ACC112 (cell line): ENCODE data around the gene OR51G2.

Experiments used
- H2AFZ ChIP-seq: fragments of 200-600 bp; sonication (generic); one replicate; pipeline ENCODE4 v1.6.0; 2017; ENCODE audit warnings: antibody characterized with exemption, low read length; ENCODE audit not compliant: unreplicated experiment
- H3K27ac ChIP-seq: fragments of 200-600 bp; sonication (generic); 2 replicates; pipeline ENCODE4 v1.5.1; 2014; ENCODE audit warnings: low read depth, mild to moderate bottlenecking, antibody characterized with exemption, low read length, moderate library complexity
- H3K27me3 ChIP-seq: fragments of 200-600 bp; sonication (generic); 2 replicates; pipeline ENCODE4 v1.6.1; 2014; ENCODE audit warnings: mild to moderate bottlenecking, antibody characterized with exemption, low read length, moderate library complexity, mixed read lengths; ENCODE audit not compliant: insufficient read depth
- H3K36me3 ChIP-seq: fragments of 200-600 bp; sonication (generic); 2 replicates; pipeline ENCODE4 v1.6.1; 2016; ENCODE audit warnings: mild to moderate bottlenecking, antibody characterized with exemption, low read length, moderate library complexity, mixed read lengths; ENCODE audit not compliant: insufficient read depth
- H3K4me1 ChIP-seq: fragments of 200-600 bp; sonication (generic); one replicate; pipeline ENCODE4 v1.6.1; 2016; ENCODE audit warnings: low read length, mixed read lengths; ENCODE audit not compliant: insufficient read depth, unreplicated experiment, control insufficient read depth
- H3K4me3 ChIP-seq: fragments of 200-600 bp; sonication (generic); 2 replicates; pipeline ENCODE4 v1.5.1; 2014; ENCODE audit warnings: mild to moderate bottlenecking, low read depth, low read length
- H3K79me2 ChIP-seq: fragments of 200-600 bp; sonication (generic); one replicate; pipeline ENCODE4 v1.6.0; 2016; ENCODE audit warnings: low read length; ENCODE audit not compliant: control insufficient read depth, unreplicated experiment, insufficient read depth

OR51G2 gene

GRCh38 chr11:4921796-4922195 is 2.6 kb upstream of the OR51G2 start:
- Histone ChIP-seq H3K27ac (no peak overlapping the region), H3K27me3 (no peaks in the 10 kb centered on the region), H3K4me1 (no peaks in the 10 kb centered on the region), H3K36me3 (no peaks in the 10 kb centered on the region), H2AFZ (no peak overlapping the region), H3K4me3 (no peak overlapping the region), H3K79me2 (no peaks in the 10 kb centered on the region)

- Histone ChIP-seq H3K27me3 (no peaks in the 10 kb centered on the region), H2AFZ (no peak overlapping the region), H3K36me3 (no peaks in the 10 kb centered on the region), H3K27ac (no peak overlapping the region), H3K4me1 (no peaks in the 10 kb centered on the region), H3K79me2 (no peaks in the 10 kb centered on the region), H3K4me3 (no peak overlapping the region)
These were observed 2.6 kb downstream of the OR51G2 start for GRCh38 chr11:4916581-4916980.

- Histone ChIP-seq H3K27me3 (no peaks in the 10 kb centered on the region), H3K36me3 (no peaks in the 10 kb centered on the region), H3K4me3 (no peak within 1 kb of the TSS), H3K79me2 (no peaks in the 10 kb centered on the region), H2AFZ (no peak within 1 kb of the TSS), H3K27ac (no peak within 1 kb of the TSS), H3K4me1 (no peaks in the 10 kb centered on the region)
These were observed 15.7 kb downstream of the OR51G2 start, which contains the start of gene OR51A7 for GRCh38 chr11:4903484-4903883. TSS of gene OR51A7 (plus strand) at chr11:4903783. CDS start at chr11:4907370, 3,587 bp downstream.

DNA sequence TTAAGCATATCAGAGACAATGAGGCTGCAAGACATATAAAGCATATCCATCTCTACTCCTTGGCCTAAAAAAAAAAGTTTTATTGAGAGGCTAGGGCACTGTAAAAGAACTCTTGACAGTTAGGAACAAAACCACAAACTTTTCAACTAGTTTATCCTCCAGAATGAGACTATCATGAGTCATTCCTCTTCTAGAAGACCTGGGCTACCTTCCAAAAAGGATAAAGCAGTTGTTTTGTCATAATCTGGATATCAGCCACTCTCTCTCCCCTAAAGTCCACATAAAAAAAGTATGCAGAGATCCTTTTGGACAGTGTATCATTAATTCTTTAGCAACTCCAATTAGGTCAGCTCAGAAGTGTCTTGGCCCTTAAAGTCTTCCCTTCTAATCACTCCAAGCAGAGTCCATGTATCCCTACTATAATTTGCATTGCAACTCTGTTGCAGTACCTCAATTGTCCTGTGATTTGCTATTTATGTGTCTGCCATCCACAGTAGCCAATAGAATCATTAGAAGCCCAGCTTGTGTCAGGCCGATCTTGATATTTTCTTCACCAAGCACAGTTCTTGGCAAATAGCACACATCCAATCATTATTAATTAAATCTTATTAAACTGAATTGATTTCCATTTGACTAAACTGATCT is 27.0 kb downstream of the OR51G2 start:
- Histone ChIP-seq H3K27ac (no peak overlapping the region), H3K79me2 (no peaks in the 10 kb centered on the region), H2AFZ (no peak overlapping the region), H3K36me3 (no peaks in the 10 kb centered on the region), H3K4me1 (no peaks in the 10 kb centered on the region), H3K27me3 (no peaks in the 10 kb centered on the region), H3K4me3 (no peak overlapping the region)

DNA sequence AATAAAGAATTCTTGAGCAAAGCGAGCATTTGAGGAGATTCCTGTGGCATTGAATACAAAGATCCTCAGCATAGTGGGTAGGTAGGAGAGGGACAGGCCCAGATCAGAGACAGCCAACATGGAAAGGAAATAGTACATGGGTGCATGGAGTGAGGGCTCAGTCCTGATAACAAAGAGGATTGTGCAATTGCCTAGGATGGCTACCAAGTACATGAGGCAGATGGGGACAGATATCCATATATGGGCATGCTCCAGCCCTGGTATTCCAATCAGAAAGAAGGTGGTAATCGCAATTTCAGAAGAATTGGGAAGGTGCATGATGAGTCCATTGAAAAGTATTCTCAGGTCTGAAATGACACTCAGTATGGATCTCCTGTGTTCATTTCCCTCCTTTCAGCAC is 28.9 kb downstream of the OR51G2 start:
- Histone ChIP-seq H3K4me3 (no peak overlapping the region), H3K79me2 (no peaks in the 10 kb centered on the region), H3K36me3 (no peaks in the 10 kb centered on the region), H2AFZ (no peak overlapping the region), H3K27me3 (no peaks in the 10 kb centered on the region), H3K27ac (no peak overlapping the region), H3K4me1 (no peaks in the 10 kb centered on the region)

GRCh38 chr11:4887591-4887990 is 31.6 kb downstream of the OR51G2 start:
- no peaks in the 10 kb centered on the region for H3K79me2 ChIP-seq
- no peak overlapping the region for H3K27ac ChIP-seq
- no peak overlapping the region for H3K4me3 ChIP-seq
- H3K4me1 ChIP-seq, result no peaks in the 10 kb centered on the region
- no peak overlapping the region for H2AFZ ChIP-seq
- H3K27me3 ChIP-seq, result no peaks in the 10 kb centered on the region
- H3K36me3 ChIP-seq, result no peaks in the 10 kb centered on the region

GRCh38 chr11:4886186-4886585 is 33.0 kb downstream of the OR51G2 start:
- H2AFZ ChIP-seq, result no peak overlapping the region
- H3K4me3 ChIP-seq, result no peak overlapping the region
- H3K36me3 ChIP-seq, result no peaks in the 10 kb centered on the region
- H3K4me1 ChIP-seq, result no peaks in the 10 kb centered on the region
- H3K27me3 ChIP-seq, result no peaks in the 10 kb centered on the region
- H3K79me2 ChIP-seq, result no peaks in the 10 kb centered on the region
- H3K27ac ChIP-seq, result no peak overlapping the region

- H3K4me1 ChIP-seq, result no peaks in the 10 kb centered on the region
- H2AFZ ChIP-seq, result no peak overlapping the region
- H3K4me3 ChIP-seq, result no peak overlapping the region
- H3K27me3 ChIP-seq, result no peaks in the 10 kb centered on the region
- H3K79me2 ChIP-seq, result no peaks in the 10 kb centered on the region
- no peak overlapping the region for H3K27ac ChIP-seq
- H3K36me3 ChIP-seq, result no peaks in the 10 kb centered on the region
These were observed 34.8 kb downstream of the OR51G2 start for GRCh38 chr11:4884361-4884760.

GRCh38 chr11:4882543-4882942 is 36.6 kb downstream of the OR51G2 start:
- no peaks in the 10 kb centered on the region for H3K4me1 ChIP-seq
- H3K27ac ChIP-seq, result no peak overlapping the region
- no peaks in the 10 kb centered on the region for H3K36me3 ChIP-seq
- H2AFZ ChIP-seq, result no peak overlapping the region
- H3K79me2 ChIP-seq, result no peaks in the 10 kb centered on the region
- H3K27me3 ChIP-seq, result no peaks in the 10 kb centered on the region
- H3K4me3 ChIP-seq, result no peak overlapping the region

DNA sequence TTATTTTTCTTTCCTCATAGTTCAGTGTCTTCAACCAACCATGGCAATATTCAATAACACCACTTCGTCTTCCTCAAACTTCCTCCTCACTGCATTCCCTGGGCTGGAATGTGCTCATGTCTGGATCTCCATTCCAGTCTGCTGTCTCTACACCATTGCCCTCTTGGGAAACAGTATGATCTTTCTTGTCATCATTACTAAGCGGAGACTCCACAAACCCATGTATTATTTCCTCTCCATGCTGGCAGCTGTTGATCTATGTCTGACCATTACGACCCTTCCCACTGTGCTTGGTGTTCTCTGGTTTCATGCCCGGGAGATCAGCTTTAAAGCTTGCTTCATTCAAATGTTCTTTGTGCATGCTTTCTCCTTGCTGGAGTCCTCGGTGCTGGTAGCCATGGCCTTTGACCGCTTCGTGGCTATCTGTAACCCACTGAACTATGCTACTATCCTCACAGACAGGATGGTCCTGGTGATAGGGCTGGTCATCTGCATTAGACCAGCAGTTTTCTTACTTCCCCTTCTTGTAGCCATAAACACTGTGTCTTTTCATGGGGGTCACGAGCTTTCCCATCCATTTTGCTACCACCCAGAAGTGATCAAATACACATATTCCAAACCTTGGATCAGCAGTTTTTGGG is 37.2 kb downstream of the OR51G2 start, which contains the start of gene OR51T1:
OR51T1 (plus strand) TSS at position 41 of the 641 bp plus-strand sequence; CDS start at position 41, 0 bp downstream.
- Histone ChIP-seq H3K27me3 (no peaks in the 10 kb centered on the region), H3K27ac (no peak within 1 kb of the TSS), H2AFZ (no peak within 1 kb of the TSS), H3K36me3 (no peaks in the 10 kb centered on the region), H3K79me2 (no peaks in the 10 kb centered on the region), H3K4me3 (no peak within 1 kb of the TSS), H3K4me1 (no peaks in the 10 kb centered on the region)

DNA sequence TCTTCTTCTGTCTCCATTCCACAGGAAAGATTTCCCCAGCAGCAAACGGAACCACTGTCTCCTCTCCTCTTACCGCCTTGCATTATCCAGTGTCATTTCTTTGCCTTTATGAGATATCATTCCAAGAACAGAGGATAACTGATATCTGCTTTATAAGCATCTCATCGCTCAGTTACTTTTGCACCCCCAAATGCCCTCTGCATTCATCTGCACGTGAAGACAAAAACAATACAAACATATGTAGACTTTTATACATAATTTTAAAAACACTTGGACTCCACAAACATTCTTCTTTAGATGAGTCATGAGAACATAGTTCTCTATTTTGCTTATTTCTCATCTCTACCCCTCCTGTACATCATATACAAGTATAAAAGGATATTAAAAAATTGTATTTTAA is 38.0 kb downstream of the OR51G2 start:
- H3K27ac ChIP-seq, result no peak overlapping the region
- H3K79me2 ChIP-seq, result no peaks in the 10 kb centered on the region
- no peak overlapping the region for H2AFZ ChIP-seq
- H3K27me3 ChIP-seq, result no peaks in the 10 kb centered on the region
- H3K4me1 ChIP-seq, result no peaks in the 10 kb centered on the region
- H3K4me3 ChIP-seq, result no peak overlapping the region
- no peaks in the 10 kb centered on the region for H3K36me3 ChIP-seq
